Parietal lobe (tissue), 2 donors: ENCODE data around the gene MALAT1. TPM values are rescaled to one million over a fixed set of nuclear protein-coding genes. Genes with fewer than 3 reads are reported as not detected.

ENCODE experiments used
- small RNA-seq: library from RNA; depleted of rRNA; stranded (forward); fragments of <200 nt; gene quantifications from one replicate; pipeline ENCODE3, GENCODE V24; 2014; ENCODE audit warnings: low replicate concordance
- total RNA-seq: library from RNA; depleted of rRNA; stranded (reverse); fragments of >200 nt; gene quantifications from one replicate; pipeline ENCODE4 v1.2.3, GENCODE V29; 2014

Gene MALAT1
- 25,265 TPM for total RNA-seq

GRCh38 chr11:65498977-65499712, at the start of gene MALAT1:
Gene MALAT1 (plus strand): TSS chr11:65499045.

GRCh38 chr11:65524741-65525545, 26.1 kb downstream of the MALAT1 start, which contains the start of gene SCYL1:
Gene SCYL1 (plus strand): TSS chr11:65525083. CDS start chr11:65525154, 71 bp downstream.

Small RNA genes lying within 50 kb of the gene (small RNA-seq; reads per million reads assigned to genes)
- not detected for gene RF01684

Other genes with a start within 250 kb of the MALAT1 start
- gene POLA2, start 237.1 kb upstream of the MALAT1 start, total RNA-seq = 4.7 TPM
- gene CDC42EP2, start 184.2 kb upstream of the MALAT1 start, total RNA-seq = 9.4 TPM
- gene DPF2, start 165.2 kb upstream of the MALAT1 start, total RNA-seq = 50.7 TPM
- 3.8 TPM for gene TIGD3, start 144.3 kb upstream of the MALAT1 start, total RNA-seq
- 0.31 TPM for gene SLC25A45, start 116.4 kb upstream of the MALAT1 start, total RNA-seq
- 7.8 TPM for gene FRMD8, start 112.4 kb upstream of the MALAT1 start, total RNA-seq
- 11.6 TPM for gene NEAT1, start 76.2 kb upstream of the MALAT1 start, total RNA-seq
- 47.6 TPM for gene SCYL1, start 26.0 kb downstream of the MALAT1 start, total RNA-seq
- gene LTBP3, start 59.3 kb downstream of the MALAT1 start, total RNA-seq = 53.5 TPM
- 25.0 TPM for gene ZNRD2, start 71.4 kb downstream of the MALAT1 start, total RNA-seq
- 39.4 TPM for gene FAM89B, start 73.5 kb downstream of the MALAT1 start, total RNA-seq
- gene EHBP1L1, start 77.0 kb downstream of the MALAT1 start, total RNA-seq = 21.0 TPM
- gene KCNK7, start 96.8 kb downstream of the MALAT1 start, total RNA-seq = not detected
- 26.3 TPM for gene MAP3K11, start 115.2 kb downstream of the MALAT1 start, total RNA-seq
- 14.1 TPM for gene PCNX3, start 116.7 kb downstream of the MALAT1 start, total RNA-seq
- gene SIPA1, start 139.1 kb downstream of the MALAT1 start, total RNA-seq = 4.4 TPM
- 30.7 TPM for gene RELA, start 163.9 kb downstream of the MALAT1 start, total RNA-seq
- gene KAT5, start 213.2 kb downstream of the MALAT1 start, total RNA-seq = 46.0 TPM
- gene RNASEH2C, start 221.8 kb downstream of the MALAT1 start, total RNA-seq = 17.2 TPM